Central memory CD4-positive, alpha-beta T cell (primary cell): ENCODE results near the gene KIAA0040.
A peak's percentile ranks its signal among the peaks of the same experiment; 100 is the strongest.

Experiments used
- DNase-seq: peaks from one replicate; pipeline ENCODE4 v3.0.0; 2022

KIAA0040 gene

GRCh38 chr1:175169286-175170018 lies 23.1 kb downstream of the KIAA0040 start:
- no peak for DNase-seq

GRCh38 chr1:175168782-175169181 lies 23.8 kb downstream of the KIAA0040 start:
- no peak for DNase-seq

- no peak for DNase-seq
Observed at GRCh38 chr1:175167861-175168260, 24.7 kb downstream of the KIAA0040 start.

- no peak for DNase-seq
Observed at GRCh38 chr1:175166746-175167145, 25.8 kb downstream of the KIAA0040 start.

GRCh38 chr1:175164751-175165150 lies 27.8 kb downstream of the KIAA0040 start:
- DNase-seq: no peak

GRCh38 chr1:175163702-175164101 lies 28.9 kb downstream of the KIAA0040 start:
- DNase-seq: no peak

GRCh38 chr1:175162955-175163354 lies 29.6 kb downstream of the KIAA0040 start:
- no peak for DNase-seq

GRCh38 chr1:175158170-175158591 lies 34.4 kb downstream of the KIAA0040 start:
- DNase-seq: no peak

GRCh38 chr1:175157200-175157599 lies 35.4 kb downstream of the KIAA0040 start:
- DNase-seq: no peak

- DNase-seq: no peak
Observed at GRCh38 chr1:175155936-175156335, 36.6 kb downstream of the KIAA0040 start.

GRCh38 chr1:175155473-175155856 lies 37.1 kb downstream of the KIAA0040 start:
- no peak for DNase-seq

- DNase-seq: peak; percentile 55
Observed at GRCh38 chr1:175154629-175155472, 37.7 kb downstream of the KIAA0040 start.

- peak; percentile 51 for DNase-seq
Observed at GRCh38 chr1:175152006-175152652, 40.4 kb downstream of the KIAA0040 start.

- no peak for DNase-seq
Observed at GRCh38 chr1:175150596-175151319, 41.8 kb downstream of the KIAA0040 start.

GRCh38 chr1:175148068-175148467 lies 44.5 kb downstream of the KIAA0040 start:
- no peak for DNase-seq

GRCh38 chr1:175147569-175147968 lies 45.0 kb downstream of the KIAA0040 start:
- no peak for DNase-seq

GRCh38 chr1:175146529-175147213 lies 45.9 kb downstream of the KIAA0040 start:
- peak; percentile 34 for DNase-seq

GRCh38 chr1:175145899-175146528 lies 46.6 kb downstream of the KIAA0040 start:
- no peak for DNase-seq

GRCh38 chr1:175138579-175138978 lies 54.0 kb downstream of the KIAA0040 start:
- no peak for DNase-seq

GRCh38 chr1:175137369-175137768 lies 55.2 kb downstream of the KIAA0040 start:
- no peak for DNase-seq

- no peak for DNase-seq
Observed at GRCh38 chr1:175136246-175136645, 56.3 kb downstream of the KIAA0040 start.

- DNase-seq: no peak
Observed at GRCh38 chr1:175134500-175134899, 58.1 kb downstream of the KIAA0040 start.
